Lung (tissue), 12 donors: Measurements from ENCODE around the gene PTPRN2. TPM values are rescaled to one million over a fixed set of nuclear protein-coding genes. Genes with fewer than 3 reads are reported as not detected.
A peak's percentile ranks its signal among the peaks of the same experiment; 100 is the strongest.

Source experiments
- ATAC-seq: fragments of 200-7000 bp; cut with Tn5 transposase; one replicate; pipeline ENCODE4 v1.9.1; 2020; ENCODE audit warnings: moderate number of reproducible peaks; ENCODE audit not compliant: insufficient read depth, low FRiP score
- DNase-seq, 3 donors: peaks; one replicate each; pipeline ENCODE4 v3.0.0-alpha.2; 2013 to 2017
- H3K27ac ChIP-seq, 2 donors: one replicate each; pipeline ENCODE4 v1.5.1; 2013; ENCODE audit warnings: mild to moderate bottlenecking in 2 of 2, moderate library complexity in 2 of 2, control low read depth in 1 of 2, inconsistent platforms in 1 of 2, low read depth in 1 of 2, low read length in 1 of 2
- H3K27me3 ChIP-seq, 3 donors: one replicate each; pipeline ENCODE4 v1.5.1; 2013; ENCODE audit warnings: low read length in 2 of 3; ENCODE audit not compliant: control insufficient read depth in 3 of 3, insufficient read depth in 3 of 3
- H3K36me3 ChIP-seq, 4 donors: one replicate each; pipeline ENCODE4 v1.5.1; 2013; ENCODE audit warnings: low read length in 4 of 4, mild to moderate bottlenecking in 1 of 4, moderate library complexity in 1 of 4; ENCODE audit not compliant: control insufficient read depth in 4 of 4, insufficient read depth in 4 of 4
- H3K4me1 ChIP-seq, 5 donors: one replicate each; pipeline ENCODE4 v1.5.1; 2013; ENCODE audit warnings: low read length in 5 of 5, mild to moderate bottlenecking in 2 of 5, moderate library complexity in 1 of 5; ENCODE audit not compliant: control insufficient read depth in 5 of 5, insufficient read depth in 5 of 5
- H3K4me3 ChIP-seq: one replicate; pipeline ENCODE4 v1.5.1; 2013; ENCODE audit warnings: mild to moderate bottlenecking, control low read depth, moderate library complexity
- H3K9ac ChIP-seq, 2 donors: one replicate each; pipeline ENCODE4 v1.5.1; 2013; ENCODE audit warnings: low read length in 2 of 2, control low read depth in 1 of 2; ENCODE audit not compliant: insufficient read depth in 1 of 2
- H3K9me3 ChIP-seq, 4 donors: one replicate each; pipeline ENCODE4 v1.5.1; 2013; ENCODE audit warnings: low read length in 3 of 4, mild to moderate bottlenecking in 1 of 4, moderate library complexity in 1 of 4; ENCODE audit not compliant: control insufficient read depth in 4 of 4, insufficient read depth in 3 of 4
- WGBS, 2 donors: extraction: QIAGEN DNeasy Blood & Tissue Kit; methylation state at CpG; one replicate each; pipeline ENCODE4 v1.1.7; 2013; 5-methylcytosine and 5-hydroxymethylcytosine counted together
- polyA plus RNA-seq, 2 donors: library from polyadenylated mRNA; stranded (reverse); fragments of 200-250 nt; gene quantifications; one replicate each; pipeline ENCODE4 v1.2.1, GENCODE V29; 2013
- total RNA-seq, 2 donors: library from RNA; depleted of rRNA in 1 of 2; stranded (reverse); fragments of >200 nt in 1 of 2; gene quantifications; one replicate each; pipeline ENCODE4 v1.2.1, GENCODE V29; 2014 to 2021
- TF ChIP-seq, protein P1 (sequence below): IDR thresholded peaks from 2 replicates; pipeline ENCODE4 v1.5.1; 2012; ENCODE audit warnings: mild to moderate bottlenecking; ENCODE audit errors: control extremely low read depth, extremely low read depth
- donor health status: control.
- donor health status: control.
- donor health status: Bipolar disorder and iron deficiency.
- donor health status: healthy.
- donor health status: DM: yes; HTN: yes; CAD: no.

PTPRN2 gene
- total and polyA plus RNA-seq, 4 donors, result 2.1 to 7.4 (median 4.4) TPM

DNA sequence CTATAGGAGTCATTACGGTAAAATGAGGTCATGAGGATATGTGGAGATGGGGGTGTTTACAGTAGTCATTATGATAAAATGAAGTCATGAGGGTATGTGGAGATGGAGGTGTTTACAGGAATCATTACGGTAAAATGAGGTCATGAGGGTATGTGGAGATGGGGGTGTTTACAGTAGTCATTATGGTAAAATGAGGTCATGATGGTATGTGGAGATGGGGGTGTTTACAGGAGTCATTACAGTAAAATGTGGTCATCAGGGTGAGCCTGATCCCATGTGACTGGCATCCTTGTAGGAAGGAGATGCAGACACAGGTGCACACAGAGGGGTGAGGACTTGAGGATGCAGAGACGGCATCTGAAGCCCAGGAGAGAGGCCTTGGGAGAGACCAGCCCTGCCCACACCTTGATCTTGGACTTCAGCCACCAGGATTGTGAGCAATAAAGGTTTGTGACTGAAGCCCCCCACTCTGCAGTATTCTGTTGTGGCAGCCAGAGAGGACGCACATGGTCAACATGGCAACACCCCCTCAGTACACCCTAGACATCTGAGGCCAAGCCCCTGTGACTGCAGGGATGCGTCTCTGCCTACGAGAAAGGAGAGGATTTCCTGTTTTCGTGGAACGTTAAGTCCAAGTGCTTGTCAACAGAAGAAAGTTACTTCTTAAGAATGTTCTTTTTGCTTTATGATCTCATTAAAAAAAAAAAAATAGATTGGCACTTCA is 706.4 kb downstream of the PTPRN2 start:
- Histone ChIP-seq H3K27me3 (no peaks in the 10 kb centered on the region), H3K9ac (no peak overlapping the region), H3K36me3 (no peaks in the 10 kb centered on the region), H3K9me3 (peaks cover 0 to 14% (median 6%) of the 10 kb centered on the region in 4 donors), H3K27ac (no peak overlapping the region), H3K4me3 (no peak overlapping the region), H3K4me1 (peaks cover 0 to 4% (median 0%) of the 10 kb centered on the region in 5 donors)
- WGBS, 2 donors, result 76 to 81% methylated on average over 8 of the region's 8 CpGs
- TF ChIP-seq, protein P1, sequence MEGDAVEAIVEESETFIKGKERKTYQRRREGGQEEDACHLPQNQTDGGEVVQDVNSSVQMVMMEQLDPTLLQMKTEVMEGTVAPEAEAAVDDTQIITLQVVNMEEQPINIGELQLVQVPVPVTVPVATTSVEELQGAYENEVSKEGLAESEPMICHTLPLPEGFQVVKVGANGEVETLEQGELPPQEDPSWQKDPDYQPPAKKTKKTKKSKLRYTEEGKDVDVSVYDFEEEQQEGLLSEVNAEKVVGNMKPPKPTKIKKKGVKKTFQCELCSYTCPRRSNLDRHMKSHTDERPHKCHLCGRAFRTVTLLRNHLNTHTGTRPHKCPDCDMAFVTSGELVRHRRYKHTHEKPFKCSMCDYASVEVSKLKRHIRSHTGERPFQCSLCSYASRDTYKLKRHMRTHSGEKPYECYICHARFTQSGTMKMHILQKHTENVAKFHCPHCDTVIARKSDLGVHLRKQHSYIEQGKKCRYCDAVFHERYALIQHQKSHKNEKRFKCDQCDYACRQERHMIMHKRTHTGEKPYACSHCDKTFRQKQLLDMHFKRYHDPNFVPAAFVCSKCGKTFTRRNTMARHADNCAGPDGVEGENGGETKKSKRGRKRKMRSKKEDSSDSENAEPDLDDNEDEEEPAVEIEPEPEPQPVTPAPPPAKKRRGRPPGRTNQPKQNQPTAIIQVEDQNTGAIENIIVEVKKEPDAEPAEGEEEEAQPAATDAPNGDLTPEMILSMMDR, result no peak
- no peak for ATAC-seq
- no peak for DNase-seq

DNA sequence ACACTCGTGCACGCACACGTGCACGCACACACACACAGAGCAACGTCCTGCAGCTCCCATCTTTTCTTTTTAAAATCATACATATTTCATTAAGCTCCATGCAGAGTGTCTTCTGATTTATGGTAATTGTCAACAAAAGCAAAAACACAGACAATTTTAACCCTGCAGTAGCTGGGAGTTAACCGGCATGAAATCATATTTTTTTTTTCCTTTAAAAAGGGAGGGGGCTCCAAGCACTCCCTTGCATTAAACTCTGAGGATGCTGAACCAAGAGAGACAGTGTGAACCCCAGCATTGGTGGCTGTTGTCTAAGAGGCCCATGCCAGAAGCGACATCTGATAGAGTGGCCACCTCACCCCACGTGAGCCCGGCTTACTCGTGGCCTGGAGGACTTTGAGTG is 708.2 kb downstream of the PTPRN2 start:
- TF ChIP-seq, protein P1, result no peak
- no peak overlapping the region for H3K4me3 ChIP-seq
- H3K9ac ChIP-seq, result no peak overlapping the region
- peaks cover 0 to 5% (median 5%) of the 10 kb centered on the region in 3 donors for H3K27me3 ChIP-seq
- no peak for DNase-seq
- no peak for ATAC-seq
- no peaks in the 10 kb centered on the region for H3K36me3 ChIP-seq
- 83 to 90% methylated on average over 10 of the region's 10 CpGs for WGBS, 2 donors
- H3K4me1 ChIP-seq, result peaks cover 0 to 9% (median 0%) of the 10 kb centered on the region in 5 donors
- no peak overlapping the region for H3K27ac ChIP-seq
- H3K9me3 ChIP-seq, result peaks cover 0 to 12% (median 3%) of the 10 kb centered on the region in 4 donors

DNA sequence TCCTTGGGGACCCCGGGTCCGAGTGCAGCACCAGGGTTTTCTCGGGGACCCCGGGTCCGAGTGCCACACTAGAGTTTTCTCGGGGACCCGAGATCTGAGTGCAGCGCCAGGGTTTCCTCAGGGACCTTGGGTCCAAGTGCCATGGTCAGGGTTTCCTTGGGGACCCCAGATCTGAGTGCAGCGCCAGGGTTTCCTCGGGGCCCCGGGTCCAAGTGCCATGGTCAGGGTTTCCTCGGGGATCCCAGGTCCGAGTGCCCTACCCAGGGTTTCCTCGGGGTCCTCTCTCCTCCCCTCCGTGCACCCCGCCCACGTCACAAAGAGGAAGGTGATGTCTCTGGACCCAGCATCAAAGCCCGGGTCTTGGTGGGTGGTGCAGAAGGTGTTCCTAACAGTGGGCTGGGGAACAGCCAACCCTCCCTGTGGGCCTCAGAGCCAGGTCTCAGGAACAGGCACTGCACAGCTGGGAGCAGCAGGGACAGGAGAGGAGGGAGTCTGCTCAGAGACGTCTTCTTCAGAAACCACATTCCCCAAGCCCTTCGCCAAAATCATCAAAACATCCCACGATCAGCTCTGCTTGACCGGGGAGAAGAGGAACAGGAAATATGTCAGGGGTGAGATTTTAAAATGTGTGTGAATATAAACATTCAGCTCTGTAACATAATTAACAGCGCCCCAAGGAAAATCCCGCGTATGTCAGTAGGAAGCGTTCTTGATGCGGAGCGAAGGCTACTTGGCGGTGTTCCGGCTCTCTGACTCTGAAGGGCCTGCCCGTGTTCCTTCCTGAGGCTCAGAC is 710.1 kb downstream of the PTPRN2 start:
- TF ChIP-seq, protein P1, result no peak
- peaks cover 0 to 5% (median 1%) of the 10 kb centered on the region in 4 donors for H3K9me3 ChIP-seq
- no peak overlapping the region for H3K4me3 ChIP-seq
- no peak for ATAC-seq
- H3K27me3 ChIP-seq, result peaks cover 0 to 8% (median 5%) of the 10 kb centered on the region in 3 donors
- no peak overlapping the region for H3K9ac ChIP-seq
- H3K4me1 ChIP-seq, result peaks cover 0 to 9% (median 0%) of the 10 kb centered on the region in 5 donors
- WGBS, 2 donors, result 63 to 64% methylated on average over 31 of the region's 31 CpGs
- DNase-seq, result peak in 2 of 3 donors; percentile 26 to 56
- no peaks in the 10 kb centered on the region for H3K36me3 ChIP-seq
- H3K27ac ChIP-seq, result no peak overlapping the region
